NCI-H2196 (cell line): ENCODE data around the gene ACER3.
"Not testable (repeated sequence)": the region's sequence is repeated elsewhere in the genome, so short reads cannot be mapped to it uniquely, and the experiment has no call there.

Experiments
- DNase-seq: peaks from one replicate; lab custom pipeline; 2025; ENCODE audit not compliant: unreplicated experiment; lab: John Stamatoyannopoulos, UW

The ACER3 gene

DNA sequence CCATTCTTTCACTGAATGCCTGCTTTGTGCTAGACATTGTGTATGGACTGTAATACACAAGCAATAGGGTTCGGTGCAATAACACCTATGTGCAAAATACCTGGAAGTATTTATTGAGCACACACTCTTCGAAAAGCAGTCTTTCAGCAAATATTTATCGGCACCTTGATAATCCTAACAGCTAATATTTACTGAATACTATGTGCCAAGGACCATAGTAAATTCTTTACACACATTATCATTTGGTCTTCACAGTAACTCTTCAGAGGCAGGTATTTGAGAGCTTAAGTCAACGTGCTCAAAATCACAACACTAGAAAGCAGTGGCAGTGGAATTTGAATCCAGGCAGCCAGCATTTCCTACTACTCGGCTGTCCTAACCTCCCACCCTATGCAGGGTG lies 175.7 kb downstream of the ACER3 start:
- no peak for DNase-seq

DNA sequence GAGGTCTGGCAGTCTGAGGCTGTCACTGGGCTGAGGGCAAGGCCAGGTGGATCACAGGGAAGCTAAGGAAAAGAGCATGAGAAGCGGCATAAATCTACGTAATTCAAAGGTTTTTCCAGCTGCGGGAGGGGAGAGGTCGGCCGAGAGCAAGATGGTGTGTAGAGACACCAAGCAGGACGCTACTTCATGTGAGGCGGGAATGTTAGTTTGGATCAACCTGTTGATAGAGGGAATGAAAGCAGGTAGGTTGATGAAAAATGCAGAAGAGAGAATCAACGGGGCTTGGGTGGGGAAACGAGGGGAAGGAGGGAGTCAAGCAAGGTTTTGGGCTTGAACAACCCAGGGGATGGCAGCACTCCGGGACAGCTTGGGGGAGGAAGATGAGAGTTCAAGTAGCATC lies 176.3 kb downstream of the ACER3 start:
- DNase-seq = no peak

GRCh38 chr11:77038029-77038824 lies 177.5 kb downstream of the ACER3 start:
- DNase-seq = no peak

DNA sequence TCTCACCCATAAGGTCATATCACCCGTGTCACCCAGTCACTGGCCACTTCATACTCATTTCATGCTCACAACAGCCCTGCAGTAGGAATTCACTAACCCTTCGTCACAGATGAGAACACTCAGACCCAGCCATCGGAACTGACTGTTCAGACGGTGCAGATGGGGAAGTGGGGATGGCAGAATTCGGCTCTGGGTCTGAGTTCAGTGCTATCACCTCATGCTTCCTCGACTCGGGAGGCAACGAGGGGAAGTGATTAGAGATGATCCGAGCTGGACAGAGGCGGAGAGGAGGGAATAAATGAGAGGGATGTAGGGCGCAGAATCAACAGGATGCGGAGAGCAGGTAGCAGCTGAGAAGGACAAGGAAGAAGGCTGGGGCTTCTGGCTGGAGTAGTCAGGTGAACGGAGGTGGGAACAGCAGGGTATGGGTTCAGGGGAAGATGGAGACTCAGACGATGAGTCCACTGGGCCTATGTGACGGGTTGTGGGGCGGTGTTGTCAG lies 178.2 kb downstream of the ACER3 start:
- DNase-seq = no peak

GRCh38 chr11:77039491-77040400 lies 179.0 kb downstream of the ACER3 start:
- DNase-seq = peak; percentile 32

- no peak for DNase-seq
Measured at GRCh38 chr11:77040401-77040777, 179.7 kb downstream of the ACER3 start.

GRCh38 chr11:77040889-77041288 lies 180.2 kb downstream of the ACER3 start:
- DNase-seq = no peak

- DNase-seq = no peak
Measured at GRCh38 chr11:77042111-77042726, 181.5 kb downstream of the ACER3 start.

DNA sequence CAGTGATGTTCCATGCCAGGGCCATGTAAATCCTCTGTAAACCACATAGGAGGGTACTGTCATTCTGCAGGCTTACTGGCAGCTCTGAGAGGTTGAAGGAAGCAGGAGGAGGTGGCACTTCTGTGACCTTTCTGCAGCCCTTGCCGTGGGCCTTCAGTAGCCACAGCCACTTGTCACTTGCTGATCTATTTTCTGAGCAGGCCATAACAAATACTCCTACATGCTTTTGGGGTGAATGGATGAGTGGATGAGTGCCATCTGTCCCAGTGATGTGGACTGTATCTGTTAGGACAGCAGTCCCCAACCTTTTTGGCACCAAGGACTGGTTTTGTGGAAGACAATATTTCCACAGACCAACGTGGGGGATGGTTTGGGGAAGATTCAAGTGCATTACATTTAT lies 183.6 kb downstream of the ACER3 start:
- DNase-seq = no peak

- DNase-seq = no peak
Measured at GRCh38 chr11:77044886-77045285, 184.2 kb downstream of the ACER3 start.

DNA sequence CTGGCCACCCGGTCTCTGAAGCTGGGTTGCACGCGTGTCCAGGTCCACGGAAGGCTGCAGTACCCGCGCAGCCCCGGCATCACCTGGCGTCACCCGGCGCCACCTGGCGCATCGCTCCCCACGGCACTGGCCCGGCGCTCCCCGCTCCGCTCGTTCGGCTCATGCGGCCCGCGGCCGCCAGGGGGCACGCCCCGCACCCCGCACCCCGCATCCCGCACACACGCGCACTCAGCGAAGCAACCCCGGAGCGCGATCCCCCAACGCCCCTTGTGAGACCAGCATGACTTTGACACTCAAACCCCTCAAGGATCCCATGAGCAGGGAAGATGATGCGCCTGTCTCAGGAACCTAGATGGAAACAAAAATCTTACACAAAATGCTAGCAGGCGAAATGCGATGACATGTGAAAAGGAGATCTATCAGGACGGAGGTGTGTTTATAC lies 185.4 kb downstream of the ACER3 start:
- DNase-seq = no peak

DNA sequence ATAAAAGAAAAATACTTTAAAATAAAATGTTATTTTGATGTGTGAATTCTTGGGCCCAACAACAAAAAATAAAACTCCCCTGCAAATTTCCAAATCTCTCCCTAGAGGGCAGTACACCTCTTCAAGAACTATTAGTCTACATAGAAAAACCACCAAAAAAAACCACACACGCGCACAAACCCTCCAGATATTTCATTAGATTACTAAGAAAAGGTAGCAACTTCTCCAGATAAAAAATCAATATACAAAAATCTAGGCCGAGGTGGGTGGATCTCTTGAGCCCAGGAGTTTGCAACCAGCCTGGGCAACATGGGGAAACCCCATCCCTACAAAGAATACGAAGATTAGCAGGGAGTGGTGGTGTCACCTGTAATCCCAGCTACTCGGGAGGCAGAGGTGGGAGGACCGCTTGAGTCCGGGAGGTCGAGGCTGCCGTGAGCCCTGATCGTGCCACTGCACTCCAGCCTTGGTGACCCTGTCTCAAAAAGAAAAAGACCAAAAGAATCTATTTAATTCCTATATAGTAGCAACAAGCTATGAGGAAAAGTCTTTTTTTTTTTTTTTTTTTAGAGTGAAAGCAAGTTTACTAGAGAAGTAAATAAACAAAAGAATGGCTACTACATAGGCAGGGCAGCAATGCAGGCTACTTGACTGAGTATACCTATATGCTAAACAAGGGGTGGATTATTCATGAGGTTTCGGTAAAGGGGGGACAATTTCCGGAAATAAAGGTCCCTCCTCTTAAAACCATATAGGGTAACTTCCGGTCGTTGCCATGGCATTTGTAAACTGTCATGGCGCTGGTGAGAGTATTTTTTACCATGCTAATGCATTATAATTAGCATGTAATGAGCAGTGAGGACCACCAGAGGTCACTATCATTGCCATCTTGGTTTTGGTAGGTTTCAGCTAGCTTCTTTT lies 186.5 kb downstream of the ACER3 start:
- peak; percentile 91 for DNase-seq

GRCh38 chr11:77047928-77048446 lies 187.3 kb downstream of the ACER3 start:
- not testable (repeated sequence) for DNase-seq

DNA sequence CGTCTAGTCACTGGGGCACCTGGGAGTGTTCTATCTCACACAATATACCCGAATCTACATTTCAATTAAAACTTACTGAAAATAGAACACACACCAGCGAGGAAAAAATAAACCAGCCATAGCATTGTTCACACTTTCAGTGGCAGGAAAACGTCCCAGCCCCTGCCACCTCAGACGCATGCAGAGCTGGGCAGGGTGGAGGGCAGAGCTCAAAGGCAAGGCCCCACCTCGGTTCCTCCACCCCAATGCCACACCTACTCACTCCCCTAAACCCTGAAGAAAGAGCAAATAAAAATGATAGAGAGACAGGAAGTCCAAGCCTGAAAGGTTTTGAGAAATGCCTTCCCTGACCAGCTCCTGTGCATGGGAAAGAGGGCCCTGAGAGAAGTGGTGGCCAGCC lies 188.3 kb downstream of the ACER3 start:
- DNase-seq = no peak

DNA sequence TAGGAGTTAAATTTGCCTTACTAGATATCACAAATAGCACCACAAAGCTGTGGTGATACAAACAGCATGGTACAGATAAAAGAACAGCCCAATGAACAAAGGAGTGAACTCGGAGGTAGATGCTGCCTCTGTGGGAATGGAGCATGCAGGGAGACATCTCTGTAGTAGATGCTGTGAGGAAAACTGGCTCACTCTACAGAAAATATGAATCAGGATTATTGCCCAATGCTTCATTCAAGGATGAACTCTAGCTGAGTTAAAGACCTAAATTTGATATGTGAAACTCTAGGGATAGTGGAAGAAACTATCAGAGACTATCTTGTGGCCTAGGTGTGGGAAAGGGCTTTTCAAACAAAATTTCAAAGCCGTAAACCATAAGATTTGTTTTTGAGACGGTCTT lies 190.8 kb downstream of the ACER3 start:
- no peak for DNase-seq

GRCh38 chr11:77052518-77052917 lies 191.8 kb downstream of the ACER3 start:
- no peak for DNase-seq

GRCh38 chr11:77053217-77054015 lies 192.7 kb downstream of the ACER3 start:
- DNase-seq = no peak

DNA sequence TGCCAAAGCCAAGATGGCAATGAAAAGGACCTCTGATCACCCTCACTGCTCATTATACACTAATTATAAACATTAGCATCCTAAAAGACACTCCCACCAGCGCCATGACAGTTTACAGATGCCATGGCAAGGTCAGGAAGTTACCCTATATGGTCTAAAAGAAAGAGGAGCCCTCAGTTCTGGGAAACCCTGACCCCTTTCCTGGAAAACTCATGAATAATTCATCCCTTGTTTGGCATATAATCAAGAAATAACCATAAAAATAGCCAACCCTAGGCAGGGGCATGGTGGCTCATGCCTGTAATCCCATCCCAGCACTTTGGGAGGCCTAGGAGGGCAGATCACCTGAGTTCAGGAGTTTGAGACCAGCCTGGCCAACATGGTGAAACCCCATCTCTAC lies 193.4 kb downstream of the ACER3 start:
- DNase-seq = no peak

- DNase-seq = no peak
Measured at GRCh38 chr11:77055101-77055561, 194.4 kb downstream of the ACER3 start.
